Esophagus mucosa (tissue), 1 donor: ENCODE results near the gene NREP. TPM values are rescaled to one million over a fixed set of nuclear protein-coding genes. Genes with fewer than 3 reads are reported as not detected.

Experiments
- ATAC-seq: fragments of 200-7000 bp; cut with Tn5 transposase; one replicate; pipeline ENCODE4 v1.9.1; 2020
- total RNA-seq: library from RNA; stranded (reverse); gene quantifications from one replicate; pipeline ENCODE4 v1.2.4, GENCODE V29; 2023
- donor health status: DM: yes; HTN: yes; CAD: no.

Gene NREP, protein sequence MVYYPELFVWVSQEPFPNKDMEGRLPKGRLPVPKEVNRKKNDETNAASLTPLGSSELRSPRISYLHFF
- 18.3 TPM for total RNA-seq

DNA sequence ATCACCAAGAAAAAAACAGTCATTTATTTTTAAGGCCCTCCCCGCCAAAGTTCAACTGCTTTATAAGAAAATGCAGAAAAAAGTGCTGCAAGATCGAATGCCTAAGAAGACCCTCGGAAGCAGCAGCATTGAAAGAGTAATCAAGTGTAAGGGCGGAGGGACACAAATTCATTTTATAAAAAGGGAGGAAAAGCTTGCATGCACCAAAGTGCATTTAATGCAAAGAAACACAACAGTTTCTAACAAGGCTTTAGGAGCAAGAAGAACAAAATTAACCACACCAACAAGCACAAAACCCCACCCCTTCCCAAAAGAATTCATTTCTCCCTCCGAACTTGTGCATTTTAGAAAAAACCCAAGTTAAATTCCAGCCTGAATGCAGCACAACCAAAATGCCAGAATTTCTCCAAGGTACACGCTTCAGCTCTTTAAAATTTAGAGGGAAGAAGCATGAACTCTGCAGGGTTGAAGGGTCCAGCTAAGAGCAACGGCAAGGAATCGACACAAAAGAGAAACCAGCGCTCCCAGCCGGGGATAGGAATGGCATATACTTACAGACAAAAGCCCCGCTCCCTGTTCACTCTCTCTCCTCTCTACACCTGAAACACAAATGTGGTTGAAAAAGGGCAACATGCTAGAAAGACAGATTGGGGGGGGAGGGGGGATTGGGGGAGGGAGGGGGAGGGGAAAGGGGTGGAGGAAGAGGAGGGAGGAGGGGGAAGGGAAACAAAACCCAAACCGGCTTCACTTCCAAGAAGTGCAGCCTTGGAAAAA is at the start of gene NREP:
Gene NREP, minus strand, starts transcription at position 614 of the 774 bp plus-strand sequence. CDS start 1,422 bp downstream, outside the sequence.
- ATAC-seq, result no peak

DNA sequence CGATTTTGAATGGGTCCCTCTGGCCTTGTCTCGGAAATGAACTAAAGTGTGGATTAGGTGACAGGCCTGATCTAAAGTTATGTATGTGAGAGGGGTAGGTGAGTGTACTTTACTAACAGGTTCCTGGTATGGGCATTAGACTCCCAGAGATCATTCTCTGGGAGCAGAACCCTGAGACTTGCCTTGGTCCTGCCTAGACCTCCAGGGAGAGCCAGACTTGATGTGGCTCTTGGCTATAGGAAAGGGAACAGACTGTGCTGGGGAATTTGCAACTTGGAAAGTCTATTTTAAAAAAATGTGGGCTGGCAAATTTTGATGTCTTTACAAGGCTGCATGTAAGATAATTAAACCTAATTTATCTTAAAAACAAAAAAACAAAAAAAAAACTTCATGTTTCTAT is 49.8 kb upstream of the NREP start:
- ATAC-seq, result no peak

DNA sequence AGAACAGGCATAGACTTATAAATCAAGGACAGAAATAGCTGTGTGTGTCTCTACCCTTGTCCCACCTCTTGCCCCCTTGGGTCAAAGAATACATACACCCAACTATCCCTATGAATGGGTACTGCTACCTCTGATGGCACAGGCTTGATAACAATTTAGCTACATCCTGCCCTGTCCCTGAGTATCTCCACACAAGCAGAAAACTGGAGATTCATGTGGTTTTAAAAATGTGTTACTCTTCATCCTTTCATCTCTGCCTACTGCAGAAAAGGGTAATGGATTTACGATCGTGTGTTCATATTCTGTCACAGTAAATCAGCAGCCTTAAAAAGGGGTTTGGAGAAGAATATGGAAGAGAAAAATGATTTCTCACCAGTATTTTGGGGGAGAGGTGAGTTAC is 49.2 kb upstream of the NREP start:
- no peak for ATAC-seq

DNA sequence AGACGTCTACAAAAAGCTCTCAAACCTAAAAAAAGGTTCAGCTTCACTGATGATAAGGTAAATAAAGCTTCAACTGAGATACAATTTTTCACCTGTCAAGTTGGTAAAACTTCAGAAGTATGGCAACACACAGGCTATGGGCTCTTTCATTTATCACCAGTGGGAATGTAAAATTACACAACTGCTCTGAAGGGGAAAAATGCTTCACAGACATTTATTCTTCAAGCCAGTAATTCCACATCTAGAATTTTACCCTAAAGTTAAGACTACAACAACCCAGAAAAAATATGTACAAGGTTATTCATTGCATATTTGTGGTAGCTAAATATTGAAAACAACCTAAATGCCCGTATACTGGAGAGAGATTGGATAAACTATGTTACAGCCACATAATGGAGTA is 48.1 kb upstream of the NREP start:
- ATAC-seq, result no peak

DNA sequence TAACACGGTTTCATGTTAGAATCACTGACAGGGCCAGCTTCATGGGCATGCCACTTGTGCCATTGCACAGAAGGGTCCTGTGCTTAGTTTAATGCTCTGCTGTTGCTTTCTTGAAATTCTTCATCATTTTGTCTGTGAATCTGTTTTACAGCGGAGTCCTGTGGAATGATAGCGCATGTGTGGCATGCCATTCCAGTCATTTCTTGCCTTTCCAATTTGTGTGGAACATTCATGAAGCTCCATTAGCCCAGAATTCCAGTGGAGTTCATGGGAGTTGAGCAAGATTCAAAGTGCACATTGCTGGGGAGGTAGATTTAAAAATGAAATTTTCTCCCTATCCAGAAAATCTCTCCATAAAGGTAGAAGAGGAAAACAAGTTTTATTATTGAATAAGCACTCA is 43.4 kb upstream of the NREP start:
- no peak for ATAC-seq

DNA sequence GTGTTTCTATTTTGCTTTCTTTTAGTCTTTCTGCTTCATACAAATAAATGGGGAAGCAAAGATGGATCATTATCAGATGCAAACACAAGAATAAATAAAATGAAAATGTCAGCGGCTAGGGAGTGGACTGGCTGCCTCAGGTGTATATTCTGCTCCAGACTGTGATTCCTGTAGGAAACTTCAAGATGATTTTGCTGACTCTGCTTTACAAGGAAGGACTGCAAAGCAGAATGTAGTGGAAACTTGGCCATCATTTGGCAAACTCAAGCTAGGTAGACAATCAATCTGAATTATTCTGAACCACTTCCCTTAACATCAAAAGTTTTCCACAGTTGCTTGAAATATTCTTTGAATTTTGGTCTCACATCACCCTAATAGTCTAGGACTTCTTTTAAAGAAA is 38.1 kb upstream of the NREP start:
- no peak for ATAC-seq

DNA sequence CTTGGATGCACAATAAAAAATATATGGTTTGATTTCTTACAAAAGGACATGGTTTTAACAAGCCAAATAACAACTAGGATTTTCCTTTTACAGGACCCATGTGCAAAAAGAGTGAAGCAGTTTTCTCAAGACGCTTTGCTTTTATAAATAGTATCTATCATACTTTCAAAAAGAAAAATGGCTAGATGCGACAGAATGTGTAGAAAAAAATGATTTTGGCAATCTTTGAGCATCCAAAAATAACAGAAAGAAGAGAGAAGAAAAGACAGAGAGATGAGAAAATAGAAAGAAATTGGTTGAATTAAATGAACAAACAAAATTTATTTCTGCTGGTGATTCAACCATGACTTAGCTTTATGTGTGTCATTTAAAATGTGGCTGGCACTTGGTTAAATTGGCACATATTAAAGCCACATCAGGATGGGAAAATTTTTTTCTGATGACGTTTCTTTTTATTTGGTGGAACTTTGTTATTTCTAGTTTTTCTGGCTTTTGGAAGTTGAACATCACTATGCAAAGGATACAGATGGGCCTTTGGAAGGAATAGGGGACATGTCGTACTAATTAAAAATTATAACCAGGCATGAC is 35.6 kb upstream of the NREP start:
- ATAC-seq, result no peak

DNA sequence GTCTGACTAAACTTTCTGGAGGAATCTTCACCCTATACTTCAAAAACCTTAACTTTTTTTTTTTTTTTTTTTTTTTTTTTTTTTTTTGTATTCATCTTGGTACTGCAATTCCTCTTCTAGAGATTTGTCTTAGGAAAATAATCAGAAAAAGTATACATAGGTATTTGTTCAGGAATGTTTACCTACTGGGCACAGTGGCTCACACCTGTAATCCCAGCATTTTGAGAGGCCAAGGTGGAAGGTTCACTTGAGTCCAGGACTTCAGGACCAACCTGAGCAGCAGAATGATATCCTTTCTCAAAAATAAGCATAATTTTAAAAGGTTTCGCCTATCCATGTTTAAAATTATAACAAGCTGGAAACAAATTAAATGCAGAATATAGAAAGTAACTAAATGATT is 33.3 kb upstream of the NREP start:
- no peak for ATAC-seq

DNA sequence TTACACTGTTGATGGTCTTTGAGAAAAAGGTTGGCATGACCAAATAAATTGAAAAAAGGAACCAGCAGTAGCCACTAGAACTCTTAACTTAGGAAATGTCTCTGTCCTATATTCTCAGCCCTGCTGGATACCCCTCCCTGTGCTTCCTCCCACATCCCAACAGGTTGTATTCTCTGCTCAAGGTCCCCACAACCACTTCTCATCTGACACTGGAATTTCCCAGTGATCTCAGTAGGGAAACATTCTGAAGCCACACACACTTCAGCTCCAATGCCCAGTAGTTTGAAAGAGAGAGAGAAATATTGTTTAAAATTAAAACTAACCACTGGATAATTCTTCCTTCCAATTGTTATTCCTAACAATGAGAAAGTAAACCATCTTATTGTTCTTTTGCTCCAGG is 30.0 kb upstream of the NREP start:
- no peak for ATAC-seq

DNA sequence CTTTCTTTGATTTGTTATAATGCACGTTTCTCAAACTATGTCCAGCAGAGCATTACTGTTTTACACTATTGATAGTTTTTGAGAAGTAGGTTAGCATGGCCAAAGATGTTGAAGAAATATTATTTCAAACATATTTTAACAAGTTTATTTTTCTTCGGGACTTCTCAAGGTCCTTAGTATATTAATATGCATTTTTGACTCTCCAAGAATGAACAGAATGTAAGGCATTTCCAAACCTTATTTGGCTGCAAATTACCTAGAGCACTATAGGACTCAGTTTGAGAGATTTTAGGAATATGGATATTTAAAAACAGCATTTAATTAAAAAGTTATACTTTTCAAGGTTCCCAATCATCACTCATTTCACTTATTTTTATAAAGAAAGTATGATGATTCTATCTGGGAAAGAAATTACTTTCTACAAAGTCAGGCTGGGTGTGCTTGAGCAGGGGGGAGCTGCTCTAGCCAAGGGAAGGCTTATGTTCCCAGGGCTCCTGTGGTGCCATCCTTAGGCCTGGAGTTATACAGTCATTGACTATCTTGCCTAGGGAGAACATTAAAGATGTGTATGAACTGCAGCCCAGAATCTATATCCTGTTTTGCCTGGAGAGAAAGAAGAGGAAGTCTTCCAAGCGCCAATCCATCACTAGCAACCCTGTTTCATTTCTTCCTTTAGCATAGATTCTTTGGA is 27.6 kb upstream of the NREP start:
- no peak for ATAC-seq

DNA sequence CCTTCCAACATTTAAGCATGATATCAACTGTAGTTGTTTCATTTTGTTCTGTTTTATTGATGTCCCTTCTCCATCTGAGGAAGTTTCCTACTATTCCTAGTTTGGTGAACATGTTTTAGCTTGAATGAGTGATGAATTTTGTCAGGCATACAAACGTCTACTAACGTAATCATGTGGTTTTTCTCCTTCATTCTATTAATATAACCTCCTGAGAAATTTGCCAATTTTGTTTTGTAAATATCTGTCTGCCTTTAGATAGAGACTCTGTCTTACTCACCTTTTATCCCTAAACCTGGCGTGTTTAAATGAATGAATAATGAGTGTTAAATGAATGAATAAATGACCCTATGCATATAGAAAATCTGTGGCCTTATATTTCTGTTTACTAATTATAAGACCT is 26.5 kb upstream of the NREP start:
- no peak for ATAC-seq

DNA sequence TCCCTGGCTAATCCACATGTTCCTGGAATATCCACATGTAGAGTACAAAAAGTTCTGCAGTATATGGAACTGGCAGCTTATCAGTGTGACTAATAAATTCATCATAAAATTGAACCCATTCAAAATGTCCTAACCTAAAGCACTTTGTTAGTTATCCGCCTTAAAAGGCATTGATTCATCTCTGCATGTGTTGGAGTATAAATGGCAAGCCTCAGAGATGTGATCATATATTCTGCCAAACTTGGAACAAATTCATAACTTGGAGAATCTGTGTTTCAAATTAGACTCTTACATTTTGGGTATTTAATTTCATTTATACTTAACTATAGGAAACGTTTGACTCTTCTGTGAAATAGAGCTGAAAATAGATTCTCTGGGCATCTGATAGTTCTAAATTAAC is 25.2 kb upstream of the NREP start:
- no peak for ATAC-seq

DNA sequence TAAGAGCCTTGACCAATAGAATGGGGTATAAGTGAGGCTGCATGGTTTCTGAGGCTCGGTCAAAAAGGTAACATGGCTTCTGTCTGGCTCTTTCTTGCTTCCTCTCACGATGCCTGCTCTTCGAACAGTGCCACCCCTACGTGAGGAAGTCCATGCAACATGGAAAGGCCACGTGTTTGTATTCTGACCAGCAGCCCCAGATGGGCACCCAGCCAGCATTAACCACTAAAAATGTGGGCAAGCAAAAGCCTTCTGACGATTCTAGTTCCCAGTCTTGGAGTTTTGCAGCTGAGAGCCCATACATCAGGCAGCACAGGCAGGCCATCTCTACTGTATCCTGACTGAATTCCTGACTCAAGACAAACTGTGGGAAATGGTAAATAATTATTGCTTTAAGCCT is 24.2 kb upstream of the NREP start:
- ATAC-seq, result no peak

DNA sequence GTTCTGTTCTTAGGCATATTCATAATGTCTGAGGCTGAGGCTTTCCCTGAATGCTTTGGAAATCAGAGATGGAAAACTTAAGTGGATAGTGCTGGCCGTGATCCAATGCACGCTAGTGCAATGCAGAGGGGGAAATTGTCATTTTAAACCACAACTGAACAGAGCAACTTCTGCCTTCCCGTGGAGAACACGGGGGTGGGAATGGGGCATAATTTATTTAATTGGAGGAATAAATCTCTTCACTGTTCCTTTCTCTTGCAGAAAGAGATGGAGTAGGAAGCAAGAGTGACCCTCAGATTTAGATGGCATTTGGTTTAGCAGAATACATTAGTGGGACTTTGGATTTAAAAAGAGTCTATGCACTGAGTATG is 22.9 kb upstream of the NREP start:
- ATAC-seq, result no peak

DNA sequence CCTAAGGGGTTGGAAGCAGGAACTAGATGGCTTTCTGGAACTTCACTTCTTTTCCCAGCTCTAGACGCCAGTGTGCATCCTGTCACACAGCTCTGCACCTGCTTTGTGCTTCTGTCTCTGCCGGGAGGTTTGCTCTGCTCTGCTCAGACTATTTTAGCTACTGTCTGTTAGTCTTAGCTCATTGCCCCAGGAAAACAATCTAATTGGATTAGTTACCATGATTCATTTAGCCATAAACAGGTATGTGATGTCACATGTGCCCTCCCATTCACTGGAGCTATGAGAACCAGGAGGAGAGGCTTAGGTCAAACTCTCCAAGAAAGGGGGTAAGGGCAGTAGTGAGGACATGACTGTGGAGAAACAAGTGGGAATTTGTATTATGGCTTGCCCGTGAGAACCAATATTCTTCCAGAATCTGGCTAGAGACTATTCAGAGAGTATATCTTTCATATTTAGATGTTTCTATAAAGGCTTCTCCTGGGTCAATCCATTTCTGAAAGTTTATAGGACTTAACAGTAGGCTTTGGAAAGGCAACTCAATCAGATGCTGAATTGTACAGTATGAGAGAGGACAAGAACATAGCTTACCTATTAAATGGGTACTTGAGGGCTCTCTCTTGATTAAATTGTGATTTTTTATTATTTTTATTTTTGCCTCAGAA is 22.4 kb upstream of the NREP start:
- no peak for ATAC-seq

DNA sequence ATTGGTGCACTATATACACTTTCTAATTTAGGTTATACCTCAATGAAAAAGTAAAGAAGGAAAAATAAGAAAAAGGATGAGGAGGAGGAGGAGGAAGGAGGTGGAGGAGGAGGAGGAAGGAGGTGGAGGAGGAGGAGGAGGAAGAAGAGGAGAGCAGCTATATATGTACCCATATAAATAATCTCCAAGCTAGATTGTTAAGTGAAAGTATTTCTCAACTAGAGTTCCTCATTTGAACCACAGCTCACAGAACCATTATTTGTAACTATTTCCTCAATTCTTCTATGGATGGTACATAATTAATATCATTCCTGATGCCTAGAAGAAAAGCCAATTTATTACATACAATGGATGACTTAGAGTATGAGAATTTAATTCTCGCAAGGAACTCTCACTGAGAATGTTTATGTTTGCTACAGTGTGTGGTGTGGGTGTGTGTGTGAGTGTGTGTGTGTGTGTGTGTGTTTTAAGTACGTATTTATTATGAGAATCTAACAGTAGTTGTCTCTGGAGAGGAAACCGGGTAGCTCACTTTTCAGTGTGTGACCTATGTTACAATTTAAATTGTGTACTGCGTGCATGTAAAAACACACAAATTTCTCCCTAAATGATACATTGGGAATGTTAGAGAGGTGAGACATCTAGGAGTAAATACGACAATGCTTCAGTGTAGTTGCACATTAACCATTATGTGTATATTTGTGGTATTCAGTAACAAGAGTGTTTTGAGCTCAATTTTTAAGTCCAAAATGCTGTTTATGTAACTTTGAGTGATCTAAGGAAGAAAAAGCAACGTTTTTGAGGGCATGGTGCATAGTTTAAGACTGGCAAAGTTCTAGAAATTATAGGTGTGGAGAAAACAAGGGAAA is 20.2 kb upstream of the NREP start:
- ATAC-seq, result no peak

DNA sequence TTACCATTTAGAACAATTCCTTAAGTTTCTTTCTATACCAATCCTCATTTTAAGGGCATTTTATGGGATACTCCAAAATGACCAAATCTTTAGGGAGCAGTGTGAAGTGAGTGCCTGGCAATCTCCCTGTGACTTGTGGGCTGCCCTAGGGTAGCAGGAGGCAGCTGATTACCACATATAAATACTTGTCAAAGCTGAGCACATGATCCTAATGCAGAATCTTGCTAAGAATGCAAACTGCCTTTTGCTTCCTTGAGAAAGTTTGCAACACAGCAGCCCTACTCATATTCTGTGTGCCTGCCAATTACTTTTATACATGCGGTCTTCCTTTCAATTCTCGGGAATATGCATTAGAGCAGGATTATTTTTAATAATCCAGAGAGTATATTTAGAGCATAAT is 18.2 kb upstream of the NREP start:
- no peak for ATAC-seq

DNA sequence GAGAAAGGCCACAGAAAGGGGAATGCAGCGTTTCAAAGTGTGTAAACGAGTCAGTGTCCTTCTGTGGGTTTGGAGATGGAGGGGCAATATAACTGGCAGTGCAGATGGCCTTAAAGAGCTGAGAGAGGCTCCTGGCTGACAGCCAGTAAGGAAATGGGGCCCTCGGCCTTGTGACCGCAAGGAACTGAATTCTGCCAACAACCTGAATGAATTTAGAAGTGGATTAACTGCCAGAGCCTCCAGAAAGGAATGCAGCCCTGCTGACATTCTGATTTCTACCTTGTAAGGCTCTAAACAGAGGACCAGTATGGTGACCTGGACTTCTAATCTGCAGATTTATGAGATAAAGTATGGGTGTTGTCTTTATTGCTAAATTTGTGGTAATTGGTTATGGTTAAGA is 17.5 kb upstream of the NREP start:
- ATAC-seq, result no peak

DNA sequence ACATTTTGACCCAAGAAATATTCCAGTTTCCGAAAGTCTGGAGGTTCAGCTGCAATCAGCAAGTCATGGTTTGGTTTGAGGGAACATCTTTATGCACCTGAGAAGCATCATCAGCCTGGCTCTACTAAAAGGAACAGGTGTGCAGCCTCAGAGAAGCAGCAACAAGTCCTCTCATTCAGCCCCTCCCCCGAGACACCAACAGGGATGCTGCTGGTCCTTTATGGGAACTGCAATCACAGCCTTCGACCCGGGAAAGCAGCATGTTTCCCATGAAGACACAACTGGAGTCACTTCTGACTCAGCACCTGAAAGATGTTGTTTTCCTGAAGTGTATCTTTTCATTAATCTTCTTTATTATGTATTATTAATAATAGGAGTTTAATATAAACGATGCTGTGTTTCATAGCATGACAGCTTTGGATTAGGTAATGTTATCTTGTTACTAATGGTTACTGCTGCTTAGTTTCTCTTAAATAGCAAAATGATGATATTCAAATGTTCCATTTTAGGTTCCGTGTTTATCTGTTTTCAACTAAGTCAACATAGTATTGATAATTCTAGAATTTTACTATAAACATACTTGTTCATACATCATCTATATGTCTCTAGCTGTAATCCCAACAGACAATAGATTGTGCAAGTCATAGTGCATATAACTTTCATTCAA is 15.6 kb upstream of the NREP start:
- no peak for ATAC-seq

DNA sequence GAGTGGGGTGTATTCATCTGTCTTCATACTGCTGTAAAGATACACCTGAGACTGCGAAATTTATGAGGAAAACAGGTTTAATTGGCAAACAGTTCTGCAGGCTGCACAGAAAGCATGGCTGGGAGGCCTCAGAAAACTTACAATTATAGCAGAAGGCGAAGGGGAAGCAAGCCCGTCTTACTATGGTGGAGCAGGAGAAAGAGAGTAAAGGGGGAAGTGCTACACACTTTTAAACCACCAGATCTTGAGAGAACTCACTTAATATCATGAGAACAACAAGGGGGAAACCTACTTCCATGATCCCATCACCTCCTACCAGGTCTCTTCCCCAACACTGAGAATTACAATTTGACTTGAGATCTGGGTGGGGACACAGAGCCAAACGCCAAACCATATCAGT is 12.5 kb upstream of the NREP start:
- ATAC-seq, result no peak

DNA sequence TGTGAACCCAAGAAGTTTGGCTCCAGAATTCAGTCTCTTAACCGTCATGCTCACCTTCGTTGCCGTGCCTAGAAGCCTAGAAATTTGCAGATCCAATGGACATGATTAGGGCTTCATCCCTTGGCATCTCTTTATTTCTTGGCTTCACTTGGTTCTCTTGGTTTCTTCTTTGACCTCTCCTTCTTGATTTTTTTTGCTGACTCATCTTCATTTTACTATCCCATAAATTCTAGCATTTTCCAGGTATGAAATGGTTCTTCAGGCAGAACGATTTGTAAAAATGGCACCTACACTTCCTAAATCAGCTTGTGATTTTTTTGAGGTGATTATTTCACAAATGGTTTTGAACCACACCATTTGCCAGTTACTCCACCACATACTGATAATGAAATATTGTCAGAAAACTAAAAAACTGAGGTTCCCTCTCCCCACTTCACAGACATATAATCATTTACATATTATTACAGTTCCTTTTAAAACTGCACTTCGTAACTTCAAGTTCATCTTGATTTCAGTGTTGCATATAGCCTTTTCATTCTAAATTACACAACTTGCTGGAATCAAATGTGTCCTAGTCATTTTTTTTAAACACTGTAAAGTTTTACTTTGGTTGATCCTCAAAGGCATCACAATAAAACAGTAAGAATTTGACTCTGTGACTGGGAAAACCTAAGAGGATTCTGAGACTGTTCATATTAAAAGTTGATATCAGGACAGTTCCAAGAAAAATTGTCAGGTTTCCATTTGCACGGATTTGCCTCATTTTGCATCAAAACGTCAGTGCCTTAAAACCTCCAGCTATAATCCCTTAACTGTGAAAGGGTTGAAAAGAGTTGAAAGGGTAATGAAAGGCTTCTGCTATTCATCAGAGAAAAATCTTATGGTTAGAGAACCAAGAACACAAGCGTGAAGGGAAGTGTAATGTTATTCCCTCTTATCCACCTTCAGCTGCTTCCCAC is 8.9 kb upstream of the NREP start:
- ATAC-seq, result no peak
